Naive thymus-derived CD4-positive, alpha-beta T cell (primary cell): ENCODE data around the gene SORCS2. TPM values are rescaled to one million over a fixed set of nuclear protein-coding genes. Genes with fewer than 3 reads are reported as not detected.
"Not testable (repeated sequence)": the region's sequence is repeated elsewhere in the genome, so short reads cannot be mapped to it uniquely, and the experiment has no call there.

ENCODE experiments used
- ATAC-seq: fragments of 150-1000 bp; cut with Tn5 transposase; 2 replicates; pipeline ENCODE4 v1.10.0; 2021; ENCODE audit warnings: mild to moderate bottlenecking, moderate library complexity
- CTCF ChIA-PET: fragments of 350-600 bp; sonication (Branson Sonifier 250); formaldehyde crosslinking; loops from one replicate; lab custom pipeline; 2021; ENCODE audit warnings: antibody characterized with exemption; lab: Charles Lee
- POLR2A ChIA-PET: fragments of 350-600 bp; sonication (Branson Sonifier 250); formaldehyde crosslinking; loops from one replicate; lab custom pipeline; 2021; ENCODE audit warnings: antibody characterized with exemption, inconsistent platforms; lab: Charles Lee
- DNase-seq, 9 donors: peaks; one replicate each; pipeline versions ENCODE4 v3.0.0 to v3.0.0-alpha.2; 2020 to 2022; ENCODE audit warnings: mixed read lengths in 1 of 9
- H3K27ac ChIP-seq: one replicate; pipeline ENCODE4 v1.7.0; 2013; ENCODE audit warnings: mild to moderate bottlenecking, low read depth, low read length, moderate library complexity
- H3K27me3 ChIP-seq, 2 donors: one replicate each; pipeline ENCODE4 v1.7.0; 2013; ENCODE audit warnings: low read length in 2 of 2, mild to moderate bottlenecking in 2 of 2, moderate library complexity in 2 of 2; ENCODE audit not compliant: control insufficient read depth in 2 of 2, insufficient read depth in 2 of 2
- H3K36me3 ChIP-seq, 3 experiments: 1 replicate in 2 of 3; 2 replicates in 1 of 3; pipeline ENCODE4 v1.7.0; 2013; ENCODE audit warnings: low read length in 3 of 3, mild to moderate bottlenecking in 3 of 3, moderate library complexity in 1 of 3; ENCODE audit not compliant: insufficient read depth in 3 of 3, control insufficient read depth in 2 of 3
- H3K4me1 ChIP-seq, 2 donors: one replicate each; pipeline ENCODE4 v1.7.0; 2013; ENCODE audit warnings: low read length in 2 of 2, mild to moderate bottlenecking in 2 of 2, moderate library complexity in 1 of 2; ENCODE audit not compliant: control insufficient read depth in 2 of 2, insufficient read depth in 2 of 2
- H3K4me3 ChIP-seq: 2 replicates; pipeline ENCODE4 v1.7.0; 2013; ENCODE audit warnings: mild to moderate bottlenecking, low read length
- H3K9me3 ChIP-seq, 3 experiments: 1 replicate in 2 of 3; 2 replicates in 1 of 3; pipeline ENCODE4 v1.7.0; 2013; ENCODE audit warnings: low read length in 3 of 3; ENCODE audit not compliant: control insufficient read depth in 2 of 3
- H3K27ac Mint-ChIP-seq, 9 donors: one replicate each; pipeline ENCODE4 v1.8.0; 2020 to 2022; ENCODE audit warnings: mixed read lengths in 9 of 9, mild to moderate bottlenecking in 8 of 9, moderate library complexity in 5 of 9, inconsistent platforms in 2 of 9
- H3K27me3 Mint-ChIP-seq, 5 donors: one replicate each; pipeline ENCODE4 v1.8.0; 2021 to 2022; ENCODE audit warnings: mixed read lengths in 5 of 5, mild to moderate bottlenecking in 1 of 5
- H3K36me3 Mint-ChIP-seq, 5 donors: one replicate each; pipeline ENCODE4 v1.8.0; 2020 to 2022; ENCODE audit warnings: mixed read lengths in 5 of 5, mild to moderate bottlenecking in 3 of 5, inconsistent platforms in 1 of 5
- H3K4me1 Mint-ChIP-seq, 7 donors: one replicate each; pipeline ENCODE4 v1.8.0; 2020 to 2022; ENCODE audit warnings: mixed read lengths in 7 of 7, mild to moderate bottlenecking in 3 of 7, inconsistent platforms in 1 of 7
- H3K4me3 Mint-ChIP-seq, 10 donors: one replicate each; pipeline ENCODE4 v1.8.0; 2020 to 2022; ENCODE audit warnings: mild to moderate bottlenecking in 10 of 10, mixed read lengths in 10 of 10, moderate library complexity in 6 of 10, inconsistent platforms in 2 of 10
- H3K9me3 Mint-ChIP-seq, 11 donors: one replicate each; pipeline ENCODE4 v1.8.0; 2020 to 2022; ENCODE audit warnings: mixed read lengths in 11 of 11, mild to moderate bottlenecking in 4 of 11, inconsistent platforms in 1 of 11, moderate library complexity in 1 of 11
- intact Hi-C, 2 donors: fragments of 100-400 bp; cut with micrococcal nuclease; formaldehyde crosslinking; loops; one replicate each; pipeline ENCODE4 v1.15.1; 2023
- polyA plus RNA-seq, 2 donors: library from polyadenylated mRNA; unstranded; fragments of 300-500 nt; fragmentation: Illumina TruSeq; gene quantifications; one replicate each; pipeline ENCODE4 v1.2.3, GENCODE V29; 2021
- total RNA-seq, 6 experiments: library from RNA in 5 of 6; stranded (reverse) in 5 of 6; gene quantifications; 1 replicate in 5 of 6; 2 replicates in 1 of 6; pipeline ENCODE4 v1.2.3 and lab custom pipeline; 2021 to 2026

Gene SORCS2
- total and polyA plus RNA-seq, 7 experiments from 2014 or later: 0.10 TPM; not detected in 6

DNA sequence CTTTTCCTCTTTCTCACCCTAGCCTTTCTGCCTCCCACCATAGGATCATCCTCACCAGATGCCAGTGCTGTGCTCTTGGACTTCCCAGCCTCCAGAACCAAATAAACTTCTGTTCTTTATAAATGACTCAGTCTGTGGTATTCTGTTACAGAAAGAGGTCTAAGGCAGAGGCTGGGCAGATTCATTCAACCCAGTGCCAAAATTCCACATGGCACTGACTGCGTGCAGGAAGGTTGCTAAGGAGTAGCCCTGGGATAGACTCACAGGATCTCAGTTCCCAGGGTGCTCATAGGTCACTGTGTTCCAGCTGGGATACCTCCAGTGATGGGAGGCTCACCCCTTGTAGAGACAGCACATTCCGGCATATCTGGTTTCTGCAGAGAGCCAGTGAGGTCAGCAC, 22.0 kb downstream of the SORCS2 start:
- peaks cover 0 to 15% (median 3%) of the 10 kb centered on the region in 11 donors for H3K9me3 Mint-ChIP-seq
- H3K4me1 Mint-ChIP-seq: no peaks in the 10 kb centered on the region
- no peak for DNase-seq
- ATAC-seq: no peak
- Histone ChIP-seq H3K4me1 (no peaks in the 10 kb centered on the region), H3K27ac (no peak overlapping the region), H3K9me3 (peaks cover 0 to 10% (median 0%) of the 10 kb centered on the region in 3 experiments), H3K36me3 (no peaks in the 10 kb centered on the region), H3K27me3 (no peaks in the 10 kb centered on the region), H3K4me3 (no peak overlapping the region)
- H3K36me3 Mint-ChIP-seq: no peaks in the 10 kb centered on the region
- intact Hi-C loops: no loop called here
- CTCF ChIA-PET: no interaction called here
- POLR2A ChIA-PET: no interaction called here
- peaks cover 0 to 18% (median 5%) of the 10 kb centered on the region in 5 donors for H3K27me3 Mint-ChIP-seq
- no peak overlapping the region for H3K4me3 Mint-ChIP-seq
- peak overlapping the region in 1 of 9 donors; percentile 30 for H3K27ac Mint-ChIP-seq

DNA sequence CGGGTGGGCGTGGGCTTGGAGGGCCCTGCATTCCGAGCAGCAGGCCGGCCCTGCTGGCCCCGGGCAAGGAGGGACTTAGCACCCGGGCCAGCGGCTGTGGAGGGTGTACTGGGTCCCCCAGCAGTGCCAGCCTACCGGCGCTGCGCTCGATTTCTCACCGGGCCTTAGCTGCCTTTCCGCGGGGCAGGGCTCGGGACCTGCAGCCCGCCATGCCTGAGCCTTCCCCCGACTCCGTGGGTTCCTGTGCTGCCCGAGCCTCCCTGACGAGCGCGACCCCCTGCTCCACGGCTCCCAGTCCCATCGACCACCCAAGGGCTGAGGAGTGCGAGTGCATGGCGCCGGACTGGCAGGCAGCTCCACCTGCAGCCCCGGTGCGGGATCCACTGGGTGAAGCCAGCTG, 22.8 kb downstream of the SORCS2 start:
- H3K27ac ChIP-seq, CTCF ChIA-PET, H3K4me1 ChIP-seq, ATAC-seq, H3K36me3 Mint-ChIP-seq, H3K4me1 Mint-ChIP-seq, H3K4me3 ChIP-seq, H3K27me3 ChIP-seq, H3K9me3 ChIP-seq, intact Hi-C loops, H3K36me3 ChIP-seq, H3K4me3 Mint-ChIP-seq, H3K27ac Mint-ChIP-seq, POLR2A ChIA-PET, DNase-seq: not testable (repeated sequence)
- Mint-ChIP-seq H3K27me3 (peaks cover 0 to 12% (median 0%) of the 10 kb centered on the region in 5 donors), H3K9me3 (peaks cover 0 to 15% (median 3%) of the 10 kb centered on the region in 11 donors)

DNA sequence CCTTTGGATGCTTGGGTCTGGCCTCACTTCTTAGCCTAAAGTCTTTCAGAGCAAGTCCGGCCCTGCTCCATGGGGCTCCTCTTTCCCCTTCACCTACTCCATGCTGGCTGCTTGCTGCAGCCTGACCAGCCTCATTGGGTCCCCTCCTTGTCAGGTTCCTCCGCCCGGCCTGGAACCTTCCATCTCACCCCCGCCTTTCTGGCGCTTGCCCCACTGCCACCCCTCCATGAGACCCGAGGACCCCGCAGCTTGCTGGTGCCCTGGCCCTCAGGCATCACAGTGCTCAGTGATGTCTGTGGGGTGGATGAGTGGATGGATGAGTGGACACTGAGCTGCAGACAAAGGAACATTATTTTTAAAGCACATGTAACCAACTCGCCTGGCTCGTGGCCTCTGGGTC, 24.7 kb downstream of the SORCS2 start:
- Histone ChIP-seq H3K36me3 (no peaks in the 10 kb centered on the region), H3K9me3 (peaks cover 0 to 10% (median 0%) of the 10 kb centered on the region in 3 experiments), H3K4me3 (no peak overlapping the region), H3K27ac (no peak overlapping the region), H3K4me1 (no peaks in the 10 kb centered on the region), H3K27me3 (no peaks in the 10 kb centered on the region)
- no peak overlapping the region for H3K27ac Mint-ChIP-seq
- ATAC-seq (no peak), DNase-seq (no peak)
- H3K4me3 Mint-ChIP-seq: no peak overlapping the region
- H3K27me3 Mint-ChIP-seq: peaks cover 0 to 11% (median 0%) of the 10 kb centered on the region in 5 donors
- CTCF ChIA-PET: no interaction called here
- no peaks in the 10 kb centered on the region for H3K4me1 Mint-ChIP-seq
- H3K36me3 Mint-ChIP-seq: no peaks in the 10 kb centered on the region
- intact Hi-C loops: no loop called here
- peaks cover 0 to 15% (median 1%) of the 10 kb centered on the region in 11 donors for H3K9me3 Mint-ChIP-seq
- POLR2A ChIA-PET: no interaction called here

DNA sequence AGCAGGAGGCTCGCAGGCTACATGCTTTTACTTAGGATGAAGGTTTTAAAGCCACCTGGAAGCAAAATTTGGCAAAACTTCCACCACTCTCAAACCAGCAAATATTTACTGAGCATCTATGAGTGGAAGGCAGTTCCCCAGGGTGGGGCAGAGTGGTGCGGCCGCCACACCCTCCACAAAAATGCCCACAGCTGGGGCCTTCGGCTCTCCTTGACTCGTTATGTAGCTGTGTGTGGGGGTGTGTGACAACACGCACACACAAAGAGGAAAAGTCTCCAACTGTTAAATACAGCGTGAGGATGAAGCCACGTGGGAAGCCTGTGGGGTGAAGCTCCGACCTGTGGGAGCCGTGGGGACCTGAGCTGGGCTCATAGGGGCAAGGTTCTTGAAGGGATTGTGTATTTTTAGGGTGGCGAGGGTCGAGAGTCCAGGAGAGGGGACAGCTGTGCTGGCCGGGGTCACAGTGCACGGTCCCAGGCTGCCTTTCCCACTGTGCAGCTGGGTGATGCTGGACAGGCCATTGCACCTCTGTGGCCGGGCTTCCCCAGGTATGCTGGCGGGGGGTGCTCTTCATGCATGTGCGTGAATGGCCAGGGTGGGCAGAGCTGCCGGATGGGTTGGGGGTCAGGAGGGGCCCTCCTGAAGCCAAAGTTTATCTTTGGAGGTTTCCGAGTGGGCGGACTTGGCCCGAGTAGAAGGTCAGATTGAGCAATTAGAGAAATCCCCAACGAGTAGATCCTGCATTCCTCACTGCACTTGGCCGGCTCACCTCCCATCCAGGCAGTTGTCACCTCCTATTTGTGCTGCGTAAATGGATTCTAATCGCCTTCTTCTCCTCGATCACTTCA, 25.4 kb downstream of the SORCS2 start:
- Mint-ChIP-seq H3K9me3 (peaks cover 0 to 15% (median 1%) of the 10 kb centered on the region in 11 donors), H3K27me3 (peaks cover 0 to 15% (median 6%) of the 10 kb centered on the region in 5 donors), H3K27ac (peak overlapping the region in 1 of 9 donors; percentile 36), H3K4me1 (no peaks in the 10 kb centered on the region), H3K36me3 (no peaks in the 10 kb centered on the region), H3K4me3 (no peak overlapping the region)
- Histone ChIP-seq H3K36me3 (no peaks in the 10 kb centered on the region), H3K4me1 (no peaks in the 10 kb centered on the region), H3K27ac (no peak overlapping the region), H3K27me3 (no peaks in the 10 kb centered on the region), H3K4me3 (no peak overlapping the region), H3K9me3 (peaks cover 0 to 10% (median 0%) of the 10 kb centered on the region in 3 experiments)
- intact Hi-C loops: no loop called here
- DNase-seq (no peak), ATAC-seq (no peak)
- POLR2A ChIA-PET: no interaction called here
- CTCF ChIA-PET: no interaction called here

DNA sequence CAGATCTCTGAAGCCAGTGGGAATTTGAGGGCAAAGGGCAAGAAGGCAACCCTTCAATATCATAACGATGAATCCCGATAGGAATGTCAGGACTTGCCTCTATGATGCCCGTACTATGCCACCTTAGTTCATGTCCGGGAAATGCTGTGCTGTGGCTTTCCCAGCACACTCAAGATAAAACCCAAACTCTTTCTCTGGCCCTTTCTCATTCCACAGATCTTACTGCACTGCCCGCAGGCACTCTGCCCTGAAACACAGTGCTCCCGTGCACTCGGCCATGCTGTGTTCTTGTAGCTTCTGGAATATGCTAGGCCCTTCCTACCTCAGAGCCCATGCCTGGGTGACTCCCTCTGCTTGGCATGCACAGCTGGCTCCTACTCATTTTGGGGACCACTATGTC, 26.3 kb downstream of the SORCS2 start:
- H3K36me3 ChIP-seq: no peaks in the 10 kb centered on the region
- H3K4me3 ChIP-seq: no peak overlapping the region
- DNase-seq: no peak
- no peaks in the 10 kb centered on the region for H3K4me1 Mint-ChIP-seq
- POLR2A ChIA-PET: no interaction called here
- H3K27ac Mint-ChIP-seq: no peak overlapping the region
- no peaks in the 10 kb centered on the region for H3K27me3 ChIP-seq
- peaks cover 0 to 11% (median 1%) of the 10 kb centered on the region in 11 donors for H3K9me3 Mint-ChIP-seq
- H3K4me3 Mint-ChIP-seq: no peak overlapping the region
- H3K36me3 Mint-ChIP-seq: no peaks in the 10 kb centered on the region
- peaks cover 0 to 10% (median 0%) of the 10 kb centered on the region in 3 experiments for H3K9me3 ChIP-seq
- peaks cover 0 to 15% (median 6%) of the 10 kb centered on the region in 5 donors for H3K27me3 Mint-ChIP-seq
- H3K4me1 ChIP-seq: no peaks in the 10 kb centered on the region
- intact Hi-C loops: no loop called here
- CTCF ChIA-PET: no interaction called here
- H3K27ac ChIP-seq: no peak overlapping the region
- no peak for ATAC-seq

DNA sequence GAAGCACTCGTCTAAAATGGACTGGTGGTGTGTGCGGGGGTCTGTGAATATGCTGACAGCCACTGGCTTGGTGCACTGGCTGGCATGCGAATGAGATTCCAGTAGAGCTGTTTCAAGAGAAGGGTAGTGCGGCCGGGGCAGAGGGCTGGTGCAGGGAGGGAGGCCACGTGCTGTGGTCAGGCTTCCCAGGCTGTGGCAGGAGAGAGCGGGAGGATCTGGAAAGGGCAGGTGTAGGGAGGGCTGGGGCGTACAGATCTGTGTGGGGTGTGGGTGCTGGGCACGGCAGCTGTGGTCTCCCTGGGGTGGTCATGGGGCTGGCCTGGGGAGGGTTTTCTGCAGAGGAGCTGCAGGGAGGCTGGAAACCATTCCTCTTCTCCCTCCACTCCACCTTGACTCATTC, 30.2 kb downstream of the SORCS2 start:
- Mint-ChIP-seq H3K4me1 (no peaks in the 10 kb centered on the region), H3K9me3 (peaks cover 0 to 7% (median 0%) of the 10 kb centered on the region in 11 donors), H3K4me3 (no peak overlapping the region), H3K36me3 (no peaks in the 10 kb centered on the region), H3K27ac (no peak overlapping the region), H3K27me3 (peaks cover 0 to 7% (median 4%) of the 10 kb centered on the region in 5 donors)
- no peaks in the 10 kb centered on the region for H3K4me1 ChIP-seq
- no peak for DNase-seq
- POLR2A ChIA-PET: no interaction called here
- H3K4me3 ChIP-seq: no peak overlapping the region
- intact Hi-C loops: no loop called here
- CTCF ChIA-PET: no interaction called here
- ATAC-seq: no peak
- H3K27ac ChIP-seq: no peak overlapping the region
- no peaks in the 10 kb centered on the region for H3K36me3 ChIP-seq
- no peaks in the 10 kb centered on the region for H3K9me3 ChIP-seq
- no peaks in the 10 kb centered on the region for H3K27me3 ChIP-seq

DNA sequence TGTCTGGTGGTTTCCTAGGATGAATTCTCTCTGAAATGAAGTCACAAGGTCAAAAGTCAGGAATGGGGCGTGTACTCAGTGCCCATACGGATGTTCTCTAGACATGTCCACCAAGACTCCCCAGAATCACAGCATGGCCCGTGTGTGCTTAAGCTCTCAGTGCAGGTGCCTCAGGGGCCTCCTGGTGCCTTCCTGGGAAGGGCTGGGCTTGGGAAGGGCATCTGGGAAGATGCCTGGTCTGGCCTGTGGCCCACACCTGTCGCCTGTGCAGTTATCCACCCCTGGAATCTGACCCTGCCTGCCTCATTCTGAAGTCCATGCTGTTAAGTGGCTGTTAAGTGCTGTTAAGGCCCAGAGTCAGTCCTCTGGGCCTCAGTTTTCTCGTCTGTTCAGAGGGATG, 31.2 kb downstream of the SORCS2 start:
- H3K36me3 Mint-ChIP-seq: no peaks in the 10 kb centered on the region
- POLR2A ChIA-PET: no interaction called here
- no peak overlapping the region for H3K27ac Mint-ChIP-seq
- Histone ChIP-seq H3K9me3 (no peaks in the 10 kb centered on the region), H3K36me3 (no peaks in the 10 kb centered on the region), H3K4me3 (no peak overlapping the region), H3K27me3 (no peaks in the 10 kb centered on the region), H3K4me1 (no peaks in the 10 kb centered on the region), H3K27ac (no peak overlapping the region)
- ATAC-seq (no peak), DNase-seq (no peak)
- CTCF ChIA-PET: no interaction called here
- H3K9me3 Mint-ChIP-seq: peaks cover 0 to 7% (median 0%) of the 10 kb centered on the region in 11 donors
- H3K4me1 Mint-ChIP-seq: no peaks in the 10 kb centered on the region
- no peak overlapping the region for H3K4me3 Mint-ChIP-seq
- intact Hi-C loops: no loop called here
- peaks cover 0 to 6% (median 4%) of the 10 kb centered on the region in 5 donors for H3K27me3 Mint-ChIP-seq
